Pancreas (tissue), 10 donors: ENCODE measurements around the gene SPACA1. TPM values are rescaled to one million over a fixed set of nuclear protein-coding genes. Genes with fewer than 3 reads are reported as not detected.
"Not testable (repeated sequence)": the region's sequence is repeated elsewhere in the genome, so short reads cannot be mapped to it uniquely, and the experiment has no call there.

Experiments
- ATAC-seq, 4 donors: fragments of 200-7000 bp; cut with Tn5 transposase; one replicate each; pipeline versions ENCODE4 v1.8.0 to v1.9.1; 2020; ENCODE audit warnings: mild to moderate bottlenecking in 4 of 4, moderate library complexity in 4 of 4
- DNase-seq, 6 donors: peaks; one replicate each; pipeline ENCODE4 v3.0.0-alpha.2; 2020
- FAIRE-seq: peaks from 2 replicates; lab custom pipeline; 2012; peaks lifted over from hg19 to GRCh38; lab: Jason Lieb, UNC
- H3K27ac ChIP-seq, 4 donors: fragments of 200-600 bp; sonication (generic); 1 replicate in 3 of 4; 2 replicates in 1 of 4; pipeline versions ENCODE4 v1.5.0 to v1.8.0; 2020
- H3K27me3 ChIP-seq, 4 donors: fragments of 200-600 bp; one replicate each; pipeline ENCODE4 v1.8.0; 2021
- H3K36me3 ChIP-seq, 3 donors: fragments of 200-600 bp; sonication (generic) in 1 of 3; one replicate each; pipeline versions ENCODE4 v1.5.0 to v1.8.0; 2020 to 2021
- H3K4me1 ChIP-seq, 3 donors: fragments of 200-600 bp; one replicate each; pipeline ENCODE4 v1.8.0; 2021
- H3K4me3 ChIP-seq, 4 donors: fragments of 200-600 bp; sonication (generic) in 2 of 4; one replicate each; pipeline versions ENCODE4 v1.5.0 to v1.8.0; 2020 to 2021
- H3K9me3 ChIP-seq, 4 donors: fragments of 200-600 bp; one replicate each; pipeline ENCODE4 v1.8.0; 2021
- WGBS, 2 donors: extraction: QIAGEN DNeasy Blood & Tissue Kit; methylation state at CpG; one replicate each; pipeline ENCODE4 v1.1.7; 2013; 5-methylcytosine and 5-hydroxymethylcytosine counted together
- intact Hi-C, 3 donors: fragments of 100-400 bp; cut with DNase I; formaldehyde crosslinking; loops; one replicate each; pipeline versions ENCODE4 v1.11.1 to v1.14.2; 2022
- polyA plus RNA-seq, 2 donors: library from polyadenylated mRNA; stranded (reverse); fragments of 200-250 nt; gene quantifications; one replicate each; pipeline ENCODE4 v1.2.3, GENCODE V29; 2013
- total RNA-seq, 6 donors: library from RNA; stranded (reverse); fragmentation: NEBNext Ultra II Directional in 4 of 6; extraction: Animal tissue kit (Norgen Biotek cat#: 25700) in 4 of 6; gene quantifications; one replicate each; pipeline versions ENCODE4 v1.2.1 to v1.2.4, GENCODE V29; 2021 to 2023
- TF ChIP-seq, protein P1 (sequence below), 4 donors: fragments of 200-600 bp; sonication (generic) in 3 of 4; IDR thresholded peaks; one replicate each; pipeline versions ENCODE4 v1.5.0 to v1.8.0; 2021; ENCODE audit warnings: antibody characterized with exemption in 4 of 4
- donor health status: healthy with polysubstance abuse.
- donor health status: DM: no; HTN: no; CAD: no; lungs with moderate emphysema.
- donor health status: DM: no; HTN: no; CAD: no.
- donor health status: control.
- donor health status: control.
- donor health status: Bipolar disorder and iron deficiency.
- donor health status: DM: yes; HTN: yes; CAD: no.
- donor health status: DM: no; HTN: no; CAD: no.
- donor health status: DM: no; HTN: no; CAD: no.
- donor health status: DM: yes; HTN: yes; CAD: no.

The SPACA1 gene
- total RNA-seq: not detected
- not detected for polyA plus RNA-seq

GRCh38 chr6:88047510-88048150 is at the start of gene SPACA1:
Gene SPACA1 (plus strand): TSS chr6:88047841. CDS start chr6:88047906, 65 bp downstream.
- TF ChIP-seq, protein P1, sequence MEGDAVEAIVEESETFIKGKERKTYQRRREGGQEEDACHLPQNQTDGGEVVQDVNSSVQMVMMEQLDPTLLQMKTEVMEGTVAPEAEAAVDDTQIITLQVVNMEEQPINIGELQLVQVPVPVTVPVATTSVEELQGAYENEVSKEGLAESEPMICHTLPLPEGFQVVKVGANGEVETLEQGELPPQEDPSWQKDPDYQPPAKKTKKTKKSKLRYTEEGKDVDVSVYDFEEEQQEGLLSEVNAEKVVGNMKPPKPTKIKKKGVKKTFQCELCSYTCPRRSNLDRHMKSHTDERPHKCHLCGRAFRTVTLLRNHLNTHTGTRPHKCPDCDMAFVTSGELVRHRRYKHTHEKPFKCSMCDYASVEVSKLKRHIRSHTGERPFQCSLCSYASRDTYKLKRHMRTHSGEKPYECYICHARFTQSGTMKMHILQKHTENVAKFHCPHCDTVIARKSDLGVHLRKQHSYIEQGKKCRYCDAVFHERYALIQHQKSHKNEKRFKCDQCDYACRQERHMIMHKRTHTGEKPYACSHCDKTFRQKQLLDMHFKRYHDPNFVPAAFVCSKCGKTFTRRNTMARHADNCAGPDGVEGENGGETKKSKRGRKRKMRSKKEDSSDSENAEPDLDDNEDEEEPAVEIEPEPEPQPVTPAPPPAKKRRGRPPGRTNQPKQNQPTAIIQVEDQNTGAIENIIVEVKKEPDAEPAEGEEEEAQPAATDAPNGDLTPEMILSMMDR (IDR thresholded peaks at IDR 0.05): no peak
- WGBS, 2 donors: 56 to 65% methylated on average over 77 of the region's 77 CpGs
- no peak for ATAC-seq
- no peaks in the 10 kb centered on the region for H3K9me3 ChIP-seq
- H3K27me3 ChIP-seq: peaks cover 0 to 3% (median 0%) of the 10 kb centered on the region in 4 donors
- no peaks in the 10 kb centered on the region for H3K36me3 ChIP-seq
- H3K4me3 ChIP-seq: no peak within 1 kb of the TSS
- peak in 1 of 6 donors; percentile 50 for DNase-seq
- intact Hi-C loops: no loop called here
- H3K27ac ChIP-seq: no peak within 1 kb of the TSS
- no peak for FAIRE-seq
- no peaks in the 10 kb centered on the region for H3K4me1 ChIP-seq

GRCh38 chr6:88000713-88001112 is 46.9 kb upstream of the SPACA1 start:
- Histone ChIP-seq H3K9me3 (no peaks in the 10 kb centered on the region), H3K36me3 (no peaks in the 10 kb centered on the region), H3K27me3 (no peaks in the 10 kb centered on the region), H3K27ac (no peak overlapping the region), H3K4me3 (no peak overlapping the region), H3K4me1 (no peaks in the 10 kb centered on the region)
- WGBS, 2 donors: 53 to 93% methylated on average over 1 of the region's 1 CpG
- intact Hi-C loops: no loop called here
- ATAC-seq (no peak), FAIRE-seq (no peak), DNase-seq (no peak)
- TF ChIP-seq, protein P1 (IDR thresholded peaks at IDR 0.05): no peak

DNA sequence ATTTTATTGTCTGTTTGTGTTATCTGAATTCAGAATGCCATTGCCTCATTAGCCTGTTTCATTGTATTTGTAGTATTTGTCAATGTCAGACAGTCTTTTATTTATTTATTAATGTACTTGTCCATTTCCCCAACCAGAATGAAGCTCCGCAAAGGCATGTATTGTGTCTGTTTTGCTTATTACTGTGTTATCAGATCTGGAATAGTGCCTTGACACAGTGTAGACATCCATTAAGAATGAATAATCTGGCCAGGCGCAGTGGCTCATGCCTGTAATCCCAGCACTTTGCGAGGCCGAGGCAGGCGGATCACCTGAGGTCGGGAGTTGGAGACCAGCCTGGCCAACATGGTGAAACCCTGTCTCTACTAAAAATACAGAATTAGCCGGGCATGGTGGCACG is 46.4 kb upstream of the SPACA1 start:
- H3K9me3 ChIP-seq, ATAC-seq, H3K27me3 ChIP-seq, H3K27ac ChIP-seq, DNase-seq, intact Hi-C loops, H3K36me3 ChIP-seq, H3K4me3 ChIP-seq, FAIRE-seq, H3K4me1 ChIP-seq: not testable (repeated sequence)
- 73 to 82% methylated on average over 8 of the region's 8 CpGs for WGBS, 2 donors

- Histone ChIP-seq H3K36me3 (no peaks in the 10 kb centered on the region), H3K27ac (no peak overlapping the region), H3K4me1 (no peaks in the 10 kb centered on the region), H3K9me3 (no peaks in the 10 kb centered on the region), H3K4me3 (no peak overlapping the region), H3K27me3 (no peaks in the 10 kb centered on the region)
- FAIRE-seq (no peak), ATAC-seq (peak in 1 of 4 donors; percentile 41), DNase-seq (no peak)
- TF ChIP-seq, protein P1 (IDR thresholded peaks at IDR 0.05): no peak
- intact Hi-C loops: no loop called here
- 22 to 42% methylated on average over 4 of the region's 4 CpGs for WGBS, 2 donors
Observed at GRCh38 chr6:88004707-88005106, 42.9 kb upstream of the SPACA1 start.

- Histone ChIP-seq H3K36me3 (no peaks in the 10 kb centered on the region), H3K4me3 (no peak overlapping the region), H3K27me3 (no peaks in the 10 kb centered on the region), H3K27ac (no peak overlapping the region), H3K4me1 (no peaks in the 10 kb centered on the region), H3K9me3 (no peaks in the 10 kb centered on the region)
- no peak for FAIRE-seq
- WGBS, 2 donors: 46 to 53% methylated on average over 12 of the region's 12 CpGs
- intact Hi-C loops: no loop called here
- DNase-seq: no peak
- no peak for ATAC-seq
- TF ChIP-seq, protein P1 (IDR thresholded peaks at IDR 0.05): no peak
Observed at GRCh38 chr6:88006557-88006956, 41.1 kb upstream of the SPACA1 start.
